ENCODE results near the gene CHRNG. TPM values are rescaled to one million over a fixed set of nuclear protein-coding genes. Genes with fewer than 3 reads are reported as not detected.

The CHRNG gene
- total and polyA plus RNA-seq, 9 donors, result not detected

GRCh38 chr2:232492236-232492848 is 47.1 kb upstream of the CHRNG start:
- Histone ChIP-seq H3K36me3 (no peaks in the 10 kb centered on the region), H3K4me3 (no peak overlapping the region), H3K4me1 (ENCODE audit: insufficient read depth) (no peaks in the 10 kb centered on the region), H3K9me3 (no peaks in the 10 kb centered on the region), H3K27me3 (no peaks in the 10 kb centered on the region), H3K27ac (no peak overlapping the region)
- DNase-seq, result peak in 3 of 5 donors; percentile 12 to 21 (median 15)
- WGBS, 3 donors, result 73 to 80% (median 76%) methylated on average over 8 of the region's 8 CpGs
- intact Hi-C loops (cut with DNase I), result no loop called here
- TF ChIP-seq EP300 (IDR thresholded peaks at IDR 0.05) (no peak), POLR2A (IDR thresholded peaks at IDR 0.05) (no peak)
- TF ChIP-seq, protein P1, sequence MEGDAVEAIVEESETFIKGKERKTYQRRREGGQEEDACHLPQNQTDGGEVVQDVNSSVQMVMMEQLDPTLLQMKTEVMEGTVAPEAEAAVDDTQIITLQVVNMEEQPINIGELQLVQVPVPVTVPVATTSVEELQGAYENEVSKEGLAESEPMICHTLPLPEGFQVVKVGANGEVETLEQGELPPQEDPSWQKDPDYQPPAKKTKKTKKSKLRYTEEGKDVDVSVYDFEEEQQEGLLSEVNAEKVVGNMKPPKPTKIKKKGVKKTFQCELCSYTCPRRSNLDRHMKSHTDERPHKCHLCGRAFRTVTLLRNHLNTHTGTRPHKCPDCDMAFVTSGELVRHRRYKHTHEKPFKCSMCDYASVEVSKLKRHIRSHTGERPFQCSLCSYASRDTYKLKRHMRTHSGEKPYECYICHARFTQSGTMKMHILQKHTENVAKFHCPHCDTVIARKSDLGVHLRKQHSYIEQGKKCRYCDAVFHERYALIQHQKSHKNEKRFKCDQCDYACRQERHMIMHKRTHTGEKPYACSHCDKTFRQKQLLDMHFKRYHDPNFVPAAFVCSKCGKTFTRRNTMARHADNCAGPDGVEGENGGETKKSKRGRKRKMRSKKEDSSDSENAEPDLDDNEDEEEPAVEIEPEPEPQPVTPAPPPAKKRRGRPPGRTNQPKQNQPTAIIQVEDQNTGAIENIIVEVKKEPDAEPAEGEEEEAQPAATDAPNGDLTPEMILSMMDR (IDR thresholded peaks at IDR 0.05), result no peak

DNA sequence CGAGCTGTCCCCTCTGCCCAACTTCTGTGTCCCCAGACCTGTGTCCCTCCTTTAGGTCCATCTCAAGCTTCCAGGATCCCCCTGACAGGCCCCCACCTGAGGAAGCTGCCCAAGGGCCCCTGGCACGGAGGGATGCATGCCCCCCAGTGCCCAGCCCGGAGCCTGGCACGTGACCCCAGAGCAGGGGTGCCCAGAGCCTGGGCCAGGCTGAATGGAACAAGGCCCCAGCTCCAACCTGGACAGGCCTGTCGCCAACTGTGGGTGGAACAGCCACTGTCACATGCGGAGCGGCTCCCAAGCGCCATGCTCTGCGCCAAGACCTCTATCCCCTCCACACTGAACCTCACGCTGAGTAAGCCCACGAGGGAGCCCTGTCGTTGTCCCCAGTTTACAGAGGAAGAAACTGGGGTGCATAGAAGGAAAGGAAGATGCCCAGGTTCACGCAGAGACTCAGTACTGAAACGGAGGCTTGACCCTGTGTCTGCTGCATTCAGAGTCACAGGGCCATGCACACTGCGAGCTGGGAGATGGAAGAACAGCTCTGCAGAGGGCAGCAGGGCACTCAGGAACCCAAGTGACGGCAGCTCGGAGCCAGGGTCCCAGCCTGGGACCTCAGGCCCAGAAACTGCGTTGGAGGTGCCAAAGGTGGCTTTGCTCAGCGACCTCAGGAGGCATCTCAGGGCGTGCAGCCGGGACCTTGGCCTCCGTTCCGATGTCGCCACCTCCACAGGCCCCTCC is 46.4 kb upstream of the CHRNG start:
- no peaks in the 10 kb centered on the region for H3K9me3 ChIP-seq
- H3K27ac ChIP-seq, result no peak overlapping the region
- TF ChIP-seq POLR2A (IDR thresholded peaks at IDR 0.05), result no peak
- H3K36me3 ChIP-seq, result no peaks in the 10 kb centered on the region
- peak in 2 of 5 donors; percentile 18 for DNase-seq
- H3K4me3 ChIP-seq, result no peak overlapping the region
- intact Hi-C loops (cut with DNase I), result no loop called here
- WGBS, 3 donors, result 88% methylated on average over 22 to 24 of the region's 24 CpGs
- H3K4me1 ChIP-seq (ENCODE audit: insufficient read depth), result no peaks in the 10 kb centered on the region
- no peaks in the 10 kb centered on the region for H3K27me3 ChIP-seq

- DNase-seq, result peak in 1 of 5 donors; percentile 17
- H3K27ac ChIP-seq, result no peak overlapping the region
- no peaks in the 10 kb centered on the region for H3K27me3 ChIP-seq
- WGBS, 3 donors, result 87 to 94% (median 92%) methylated on average over 10 of the region's 10 CpGs
- TF ChIP-seq, protein P1 (IDR thresholded peaks at IDR 0.05), result no peak
- TF ChIP-seq EP300 (IDR thresholded peaks at IDR 0.05) (no peak), POLR2A (IDR thresholded peaks at IDR 0.05) (no peak)
- intact Hi-C loops (cut with DNase I), result no loop called here
- H3K9me3 ChIP-seq, result no peaks in the 10 kb centered on the region
- no peak overlapping the region for H3K4me3 ChIP-seq
- no peaks in the 10 kb centered on the region for H3K4me1 ChIP-seq (ENCODE audit: insufficient read depth)
- H3K36me3 ChIP-seq, result no peaks in the 10 kb centered on the region
These were observed 45.6 kb upstream of the CHRNG start for GRCh38 chr2:232493701-232494474.

DNA sequence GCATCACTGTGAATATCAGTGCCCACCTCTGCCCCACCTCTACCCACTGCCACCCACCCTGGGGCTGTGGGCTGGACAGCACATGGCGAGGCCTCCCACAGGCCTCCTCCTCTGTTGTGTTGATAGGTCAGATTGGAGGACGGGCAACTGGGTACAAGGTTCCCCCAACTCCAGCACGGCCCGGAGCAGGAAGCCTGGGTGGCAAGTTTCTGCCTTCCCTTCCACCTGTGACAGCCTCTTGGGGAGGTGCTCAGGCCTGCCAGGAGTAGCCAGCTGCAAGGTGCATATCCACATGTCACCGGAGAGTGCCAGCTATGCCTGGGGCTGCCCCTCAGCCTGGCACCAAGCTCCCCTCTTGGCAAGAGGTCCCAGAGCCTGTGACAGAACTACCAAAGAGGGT is 45.0 kb upstream of the CHRNG start:
- 95 to 100% (median 96%) methylated on average over 4 to 5 of the region's 5 CpGs for whole genome bisulfite sequencing, 3 donors
- Histone ChIP-seq H3K36me3 (no peaks in the 10 kb centered on the region), H3K4me3 (no peak overlapping the region), H3K4me1 (ENCODE audit: insufficient read depth) (no peaks in the 10 kb centered on the region), H3K27ac (no peak overlapping the region), H3K27me3 (no peaks in the 10 kb centered on the region), H3K9me3 (no peaks in the 10 kb centered on the region)
- no peak for TF ChIP-seq EP300 (IDR thresholded peaks at IDR 0.05)
- TF ChIP-seq, protein P1 (IDR thresholded peaks at IDR 0.05), result no peak
- DNase-seq, result peak in 1 of 5 donors; percentile 15
- intact Hi-C loops (cut with DNase I), result no loop called here

Data from ovary (tissue), 9 donors.